Measurements from ENCODE around the gene GPR137C. TPM values are rescaled to one million over a fixed set of nuclear protein-coding genes. Genes with fewer than 3 reads are reported as not detected.
A peak's percentile ranks its signal among the peaks of the same experiment; 100 is the strongest.

The GPR137C gene
- total and polyA plus RNA-seq, 8 donors, result 0.25 to 3.9 (median 0.45) TPM; not detected in 3

DNA sequence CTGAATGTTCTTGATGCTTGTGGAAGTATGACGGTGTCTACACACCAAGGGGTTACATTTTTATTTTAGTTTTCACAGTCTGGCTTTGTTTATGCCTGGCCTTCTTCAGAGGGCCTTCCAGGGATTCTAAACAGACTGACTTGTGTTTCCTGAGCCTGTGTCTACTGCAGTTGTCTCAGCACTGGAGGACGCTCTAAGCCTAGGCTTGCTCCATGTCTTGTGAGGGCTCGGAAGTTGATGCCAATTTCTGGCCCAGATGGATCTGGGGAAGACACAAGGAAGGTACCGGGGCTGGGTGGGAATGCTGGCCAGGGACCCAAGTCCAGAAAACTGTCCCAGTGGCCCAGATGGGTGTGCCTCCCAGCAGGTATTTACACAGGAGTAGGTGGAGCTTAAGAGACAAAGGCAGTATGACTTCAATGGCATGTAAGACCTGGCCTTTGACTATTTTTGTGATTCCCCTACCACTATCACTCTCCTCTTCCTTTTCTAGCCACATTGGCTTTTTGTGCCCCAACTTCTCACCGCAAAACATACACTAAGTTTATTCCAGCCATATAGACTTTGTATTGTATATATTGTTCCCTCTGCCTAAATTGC, 56.9 kb downstream of the GPR137C start:
- Histone ChIP-seq H3K4me3 (no peak overlapping the region), H3K4me1 (no peaks in the 10 kb centered on the region), H3K36me3 (no peaks in the 10 kb centered on the region), H3K27me3 (no peaks in the 10 kb centered on the region), H3K9me3 (peaks cover 0 to 6% (median 5%) of the 10 kb centered on the region in 4 donors), H3K27ac (no peak overlapping the region)
- no peak for TF ChIP-seq EP300 (IDR thresholded peaks at IDR 0.05)
- no peak for TF ChIP-seq POLR2A (IDR thresholded peaks at IDR 0.05)
- TF ChIP-seq, protein P1, sequence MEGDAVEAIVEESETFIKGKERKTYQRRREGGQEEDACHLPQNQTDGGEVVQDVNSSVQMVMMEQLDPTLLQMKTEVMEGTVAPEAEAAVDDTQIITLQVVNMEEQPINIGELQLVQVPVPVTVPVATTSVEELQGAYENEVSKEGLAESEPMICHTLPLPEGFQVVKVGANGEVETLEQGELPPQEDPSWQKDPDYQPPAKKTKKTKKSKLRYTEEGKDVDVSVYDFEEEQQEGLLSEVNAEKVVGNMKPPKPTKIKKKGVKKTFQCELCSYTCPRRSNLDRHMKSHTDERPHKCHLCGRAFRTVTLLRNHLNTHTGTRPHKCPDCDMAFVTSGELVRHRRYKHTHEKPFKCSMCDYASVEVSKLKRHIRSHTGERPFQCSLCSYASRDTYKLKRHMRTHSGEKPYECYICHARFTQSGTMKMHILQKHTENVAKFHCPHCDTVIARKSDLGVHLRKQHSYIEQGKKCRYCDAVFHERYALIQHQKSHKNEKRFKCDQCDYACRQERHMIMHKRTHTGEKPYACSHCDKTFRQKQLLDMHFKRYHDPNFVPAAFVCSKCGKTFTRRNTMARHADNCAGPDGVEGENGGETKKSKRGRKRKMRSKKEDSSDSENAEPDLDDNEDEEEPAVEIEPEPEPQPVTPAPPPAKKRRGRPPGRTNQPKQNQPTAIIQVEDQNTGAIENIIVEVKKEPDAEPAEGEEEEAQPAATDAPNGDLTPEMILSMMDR (IDR thresholded peaks at IDR 0.05), result no peak
- no peak for TF ChIP-seq POLR2AphosphoS5 (IDR thresholded peaks at IDR 0.05)
- intact Hi-C loops (cut with DNase I; ENCODE audit: low total_unique reads), result no loop called here
- DNase-seq, result peak in 1 of 2 donors; percentile 1
- 89 to 95% (median 94%) methylated on average over 5 of the region's 5 CpGs for WGBS, 5 donors

DNA sequence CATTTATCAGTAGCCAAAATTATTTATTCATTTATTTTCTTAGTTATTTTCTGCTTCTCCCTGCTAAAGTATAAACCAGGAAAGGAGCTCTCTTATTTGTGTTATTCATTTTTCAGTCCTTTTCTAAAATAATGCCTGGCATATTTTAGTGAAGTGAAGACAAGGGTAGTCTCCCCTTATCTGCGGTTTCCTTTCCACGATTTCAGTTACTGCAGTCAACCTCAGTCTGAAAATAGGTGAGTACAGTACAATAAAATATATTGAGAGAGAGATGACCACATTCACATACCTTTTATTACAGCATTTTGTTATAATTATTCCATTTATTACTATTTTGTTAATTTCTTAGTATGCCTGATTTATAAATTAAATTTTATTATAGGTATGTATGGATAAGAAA, 57.6 kb downstream of the GPR137C start:
- intact Hi-C loops (cut with DNase I; ENCODE audit: low total_unique reads), result no loop called here
- Histone ChIP-seq H3K4me3 (no peak overlapping the region), H3K27ac (no peak overlapping the region), H3K9me3 (no peaks in the 10 kb centered on the region), H3K36me3 (no peaks in the 10 kb centered on the region), H3K4me1 (no peaks in the 10 kb centered on the region), H3K27me3 (no peaks in the 10 kb centered on the region)
- WGBS, 5 donors, result 94 to 98% (median 96%) methylated on average over 2 of the region's 2 CpGs
- DNase-seq, result no peak
- TF ChIP-seq, protein P1 (IDR thresholded peaks at IDR 0.05), result no peak
- TF ChIP-seq POLR2AphosphoS5 (IDR thresholded peaks at IDR 0.05) (no peak), EP300 (IDR thresholded peaks at IDR 0.05) (no peak), POLR2A (IDR thresholded peaks at IDR 0.05) (no peak)

DNA sequence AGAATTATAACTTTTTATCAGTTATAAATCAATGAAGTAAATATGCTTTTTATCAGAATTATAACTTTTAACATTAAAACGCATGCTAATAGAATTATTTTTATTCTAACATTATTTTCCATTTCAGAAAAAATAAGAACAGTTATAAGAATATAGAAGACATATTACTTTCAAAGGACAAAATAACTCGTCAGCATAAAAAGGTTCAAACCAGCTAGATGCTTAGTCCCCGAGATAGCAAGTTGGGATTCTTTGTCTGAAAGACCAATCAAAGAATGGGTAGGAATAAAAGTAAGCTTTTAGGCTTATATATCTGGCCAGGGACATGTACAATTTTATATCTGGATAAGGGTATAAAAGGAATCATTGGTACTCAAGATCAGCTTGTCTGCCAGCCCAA, 66.0 kb downstream of the GPR137C start:
- H3K36me3 ChIP-seq, result no peaks in the 10 kb centered on the region
- H3K4me1 ChIP-seq, result no peaks in the 10 kb centered on the region
- DNase-seq, result no peak
- no peaks in the 10 kb centered on the region for H3K9me3 ChIP-seq
- intact Hi-C loops (cut with DNase I; ENCODE audit: low total_unique reads), result no loop called here
- 82 to 98% (median 94%) methylated on average over 3 of the region's 3 CpGs for WGBS, 5 donors
- H3K27me3 ChIP-seq, result no peaks in the 10 kb centered on the region
- H3K4me3 ChIP-seq, result no peak overlapping the region
- TF ChIP-seq POLR2A (IDR thresholded peaks at IDR 0.05) (no peak), POLR2AphosphoS5 (IDR thresholded peaks at IDR 0.05) (no peak), EP300 (IDR thresholded peaks at IDR 0.05) (no peak)
- TF ChIP-seq, protein P1 (IDR thresholded peaks at IDR 0.05), result no peak
- H3K27ac ChIP-seq, result no peak overlapping the region

DNA sequence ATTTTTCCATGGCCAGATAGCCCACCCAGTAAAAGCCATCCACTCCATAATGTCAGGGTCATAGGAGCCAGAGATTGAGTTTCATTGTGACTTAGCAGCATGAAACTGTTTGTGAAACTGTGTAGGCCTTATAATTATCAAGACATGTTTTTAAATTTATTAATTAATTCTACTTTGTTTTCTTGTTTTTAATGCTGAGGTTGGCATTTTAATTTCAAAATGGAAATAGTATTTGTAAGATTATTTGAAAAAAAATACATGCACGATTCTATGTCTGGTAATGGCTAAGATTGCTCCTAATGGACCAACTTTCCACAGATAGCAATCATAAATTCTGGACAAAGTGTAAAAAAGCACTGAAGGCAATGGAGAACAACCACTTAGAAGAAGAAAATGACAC, 67.1 kb downstream of the GPR137C start:
- H3K9me3 ChIP-seq, result no peaks in the 10 kb centered on the region
- no peaks in the 10 kb centered on the region for H3K36me3 ChIP-seq
- DNase-seq, result no peak
- H3K27me3 ChIP-seq, result no peaks in the 10 kb centered on the region
- 94 to 100% (median 95%) methylated on average over 1 of the region's 1 CpG for WGBS, 5 donors
- H3K4me3 ChIP-seq, result no peak overlapping the region
- no peaks in the 10 kb centered on the region for H3K4me1 ChIP-seq
- H3K27ac ChIP-seq, result no peak overlapping the region
- intact Hi-C loops (cut with DNase I; ENCODE audit: low total_unique reads), result no loop called here
- TF ChIP-seq POLR2A (IDR thresholded peaks at IDR 0.05), result no peak
- TF ChIP-seq POLR2AphosphoS5 (IDR thresholded peaks at IDR 0.05), result no peak
- TF ChIP-seq EP300 (IDR thresholded peaks at IDR 0.05), result no peak

DNA sequence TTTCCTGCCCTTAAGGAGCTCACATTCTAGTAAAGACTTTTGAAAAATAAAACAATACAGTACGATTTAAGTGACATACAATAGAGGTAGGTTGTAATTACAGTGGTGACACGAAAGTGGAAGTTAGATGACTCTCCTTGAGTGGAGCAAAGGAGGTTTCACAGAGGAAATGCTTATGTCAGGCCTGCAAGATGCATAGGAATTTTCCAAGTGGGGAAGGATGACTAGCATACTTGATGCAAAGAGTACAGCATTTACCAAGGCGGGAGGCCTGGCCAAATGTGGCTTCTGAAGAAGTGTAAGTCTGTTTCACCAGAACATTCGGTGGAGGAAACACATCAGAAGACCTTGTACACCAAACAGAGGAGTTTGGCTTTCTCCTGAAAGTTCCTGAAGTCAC, 87.5 kb downstream of the GPR137C start:
- Histone ChIP-seq H3K36me3 (peaks cover 14 to 54% (median 51%) of the 10 kb centered on the region in 4 donors), H3K9me3 (peaks cover 0 to 9% (median 4%) of the 10 kb centered on the region in 4 donors), H3K27ac (no peak overlapping the region), H3K4me1 (no peaks in the 10 kb centered on the region), H3K27me3 (no peaks in the 10 kb centered on the region), H3K4me3 (no peak overlapping the region)
- intact Hi-C loops (cut with DNase I; ENCODE audit: low total_unique reads), result no loop called here
- 96 to 99% (median 97%) methylated on average over 4 of the region's 4 CpGs for WGBS, 5 donors
- DNase-seq, result no peak
- TF ChIP-seq POLR2A (IDR thresholded peaks at IDR 0.05) (no peak), POLR2AphosphoS5 (IDR thresholded peaks at IDR 0.05) (no peak), EP300 (IDR thresholded peaks at IDR 0.05) (no peak)
- TF ChIP-seq, protein P1 (IDR thresholded peaks at IDR 0.05), result no peak
